Naive B cell (primary cell): ENCODE measurements around the gene IQCH. TPM values are rescaled to one million over a fixed set of nuclear protein-coding genes. Genes with fewer than 3 reads are reported as not detected.

Experiments
- ATAC-seq, 2 donors: fragments of 150-1000 bp; cut with Tn5 transposase; 2 replicates each; pipeline ENCODE4 v1.10.0; 2021; ENCODE audit warnings: low read depth in 2 of 2, mild to moderate bottlenecking in 2 of 2, moderate library complexity in 2 of 2
- DNase-seq: peaks from one replicate; pipeline ENCODE4 v3.0.0; 2022
- H3K27ac Mint-ChIP-seq, 6 donors: one replicate each; pipeline ENCODE4 v1.8.0; 2020 to 2022; ENCODE audit warnings: mild to moderate bottlenecking in 6 of 6, mixed read lengths in 6 of 6, moderate library complexity in 5 of 6, inconsistent platforms in 2 of 6
- H3K27me3 Mint-ChIP-seq, 3 donors: one replicate each; pipeline ENCODE4 v1.8.0; 2021 to 2022; ENCODE audit warnings: mixed read lengths in 3 of 3, mild to moderate bottlenecking in 1 of 3
- H3K36me3 Mint-ChIP-seq, 2 donors: one replicate each; pipeline ENCODE4 v1.8.0; 2020 to 2022; ENCODE audit warnings: mixed read lengths in 2 of 2, inconsistent platforms in 1 of 2, mild to moderate bottlenecking in 1 of 2
- H3K4me1 Mint-ChIP-seq, 3 donors: one replicate each; pipeline ENCODE4 v1.8.0; 2020 to 2022; ENCODE audit warnings: mixed read lengths in 3 of 3, inconsistent platforms in 1 of 3, mild to moderate bottlenecking in 1 of 3, moderate library complexity in 1 of 3
- H3K4me3 Mint-ChIP-seq, 8 donors: one replicate each; pipeline ENCODE4 v1.8.0; 2020 to 2022; ENCODE audit warnings: mild to moderate bottlenecking in 8 of 8, mixed read lengths in 8 of 8, moderate library complexity in 8 of 8, inconsistent platforms in 2 of 8
- H3K9me3 Mint-ChIP-seq, 7 donors: one replicate each; pipeline ENCODE4 v1.8.0; 2020 to 2022; ENCODE audit warnings: mixed read lengths in 7 of 7, mild to moderate bottlenecking in 5 of 7, inconsistent platforms in 2 of 7, moderate library complexity in 1 of 7
- polyA plus RNA-seq, 6 donors: library from polyadenylated mRNA; unstranded; fragments of 300-500 nt; fragmentation: Illumina TruSeq; gene quantifications; one replicate each; pipeline ENCODE4 v1.2.3, GENCODE V29; 2021; ENCODE audit warnings: low read depth in 6 of 6

IQCH gene
- polyA plus RNA-seq, 6 donors from 2014 or later = 0.23 to 0.30 TPM; not detected in 4

DNA sequence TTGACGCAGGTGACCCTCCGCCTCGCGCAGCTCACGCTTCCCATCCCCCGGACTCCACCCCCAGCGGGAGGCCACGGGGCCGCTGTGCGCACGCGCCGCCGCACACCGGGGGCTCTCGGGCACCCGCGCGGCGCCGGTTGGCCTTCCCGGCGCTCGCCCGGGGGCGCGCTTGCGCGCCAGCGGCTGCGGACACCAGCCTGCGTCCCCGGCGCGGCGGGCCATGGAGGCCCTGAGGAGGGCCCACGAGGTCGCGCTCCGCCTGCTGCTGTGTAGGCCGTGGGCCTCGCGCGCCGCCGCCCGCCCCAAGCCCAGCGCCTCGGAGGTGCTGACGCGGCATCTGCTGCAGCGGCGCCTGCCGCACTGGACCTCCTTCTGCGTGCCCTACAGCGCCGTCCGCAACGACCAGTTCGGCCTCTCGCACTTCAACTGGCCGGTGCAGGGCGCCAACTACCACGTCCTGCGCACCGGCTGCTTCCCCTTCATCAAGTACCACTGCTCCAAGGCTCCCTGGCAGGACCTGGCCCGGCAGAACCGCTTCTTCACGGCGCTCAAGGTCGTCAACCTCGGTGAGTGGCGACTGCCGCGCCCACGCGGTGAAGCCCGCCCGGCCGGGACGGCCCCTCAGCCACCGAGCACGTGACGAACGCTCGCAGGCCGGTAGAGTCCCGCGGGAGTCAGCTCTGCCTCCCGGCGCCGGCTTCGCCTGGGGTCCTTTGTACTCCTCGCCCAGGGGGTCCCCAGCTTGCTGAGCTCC lies 266.6 kb downstream of the IQCH start, which contains the start of gene C15orf61:
TSS of gene C15orf61 (plus strand) at position 103 of the 754 bp plus-strand sequence. CDS start at position 221, 118 bp downstream.
- ATAC-seq (peak; percentile 77), DNase-seq (peak; percentile 88)
- Mint-ChIP-seq H3K4me3 (peak within 1 kb of the TSS; percentile 94 to 97 (median 95)), H3K9me3 (no peaks in the 10 kb centered on the region), H3K36me3 (peaks cover 0 to 6% of the 10 kb centered on the region in 2 donors), H3K4me1 (peaks cover 9 to 33% (median 22%) of the 10 kb centered on the region in 3 donors), H3K27me3 (no peaks in the 10 kb centered on the region), H3K27ac (peak within 1 kb of the TSS; percentile 91 to 98 (median 96))

DNA sequence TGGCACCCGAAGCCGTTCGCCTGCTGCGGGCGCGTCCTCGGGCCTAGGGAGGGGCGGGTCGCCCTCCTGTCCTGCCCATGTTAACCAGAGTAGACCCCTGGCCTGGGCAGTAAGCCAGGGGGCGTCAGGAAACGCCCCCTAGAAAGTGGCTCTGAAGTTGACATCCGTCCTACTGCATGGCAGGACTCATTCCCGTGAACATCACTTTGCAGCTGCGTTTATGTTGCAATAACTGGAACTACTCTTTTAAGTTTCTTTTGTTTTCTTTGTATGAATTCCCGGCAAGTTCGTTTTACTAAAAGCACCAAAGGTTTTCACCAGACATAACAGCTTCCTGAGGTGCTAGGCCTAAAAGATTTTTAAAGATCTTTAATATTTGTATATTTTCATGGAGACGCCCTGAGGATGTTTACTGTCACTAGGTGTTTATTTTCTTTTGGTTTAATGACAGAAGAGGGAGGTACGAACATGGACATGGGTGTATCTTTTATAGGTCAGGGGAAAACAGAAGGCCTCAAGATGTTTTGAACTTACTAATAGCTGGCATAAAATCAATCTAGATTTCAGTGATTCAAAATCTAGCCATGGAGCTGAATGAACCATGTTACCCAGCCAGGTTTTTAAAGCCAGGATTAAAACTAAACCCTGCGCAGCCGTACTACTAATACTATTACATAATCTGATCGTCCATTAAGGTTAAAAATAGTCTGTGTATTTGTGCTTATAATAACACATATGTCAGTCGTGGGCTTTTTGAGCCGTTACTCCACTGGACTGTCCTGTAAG lies 267.4 kb downstream of the IQCH start:
- H3K4me3 Mint-ChIP-seq = peak overlapping the region; percentile 93 to 97 (median 95)
- no peak for DNase-seq
- peaks cover 0 to 6% of the 10 kb centered on the region in 2 donors for H3K36me3 Mint-ChIP-seq
- peaks cover 9 to 33% (median 22%) of the 10 kb centered on the region in 3 donors for H3K4me1 Mint-ChIP-seq
- H3K27ac Mint-ChIP-seq = peak overlapping the region in 5 of 6 donors; percentile 73 to 98 (median 91)
- no peaks in the 10 kb centered on the region for H3K9me3 Mint-ChIP-seq
- H3K27me3 Mint-ChIP-seq = no peaks in the 10 kb centered on the region
- no peak for ATAC-seq

DNA sequence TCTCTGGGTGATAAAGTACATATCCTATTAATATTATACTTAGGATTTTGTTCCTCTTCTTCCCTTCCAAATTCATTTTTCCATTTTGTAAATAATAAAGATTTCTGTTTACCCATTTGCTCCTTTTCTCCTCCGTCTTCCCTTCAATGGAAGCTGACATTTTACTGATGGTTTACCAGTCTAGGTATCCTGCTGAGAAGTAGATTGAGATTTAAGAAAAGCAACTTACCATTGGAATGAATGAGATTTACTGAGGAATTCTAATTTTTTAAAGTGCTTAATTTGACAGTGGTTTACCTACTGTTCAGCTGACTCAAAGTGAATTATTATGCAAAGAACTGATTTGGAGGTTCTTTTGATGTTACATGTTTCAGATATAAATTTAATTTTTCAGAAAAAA lies 268.7 kb downstream of the IQCH start:
- peak overlapping the region in 3 of 8 donors; percentile 16 to 94 (median 29) for H3K4me3 Mint-ChIP-seq
- ATAC-seq = no peak
- H3K27ac Mint-ChIP-seq = peak overlapping the region in 1 of 6 donors; percentile 10
- no peak for DNase-seq
- H3K9me3 Mint-ChIP-seq = no peaks in the 10 kb centered on the region
- no peaks in the 10 kb centered on the region for H3K27me3 Mint-ChIP-seq
- no peaks in the 10 kb centered on the region for H3K36me3 Mint-ChIP-seq
- peaks cover 9 to 33% (median 22%) of the 10 kb centered on the region in 3 donors for H3K4me1 Mint-ChIP-seq

DNA sequence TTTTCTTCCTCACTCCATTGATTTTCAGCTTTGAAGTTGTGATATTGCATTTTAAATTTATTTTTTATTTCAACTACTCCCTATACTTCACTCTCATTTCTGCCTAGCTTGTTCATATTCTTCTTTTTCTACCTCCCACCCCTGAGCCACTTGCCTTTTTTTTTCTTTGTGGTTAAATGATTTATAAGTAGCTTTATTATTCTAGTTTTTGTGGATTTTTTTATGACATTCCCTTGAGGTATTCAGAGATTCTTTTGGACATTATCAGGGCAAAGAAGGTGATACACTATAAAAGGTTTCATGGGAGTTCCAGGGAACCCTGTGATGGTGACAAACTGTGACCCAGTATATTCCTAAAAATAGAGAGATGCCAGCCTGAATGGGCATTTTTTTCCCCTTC lies 269.6 kb downstream of the IQCH start:
- Mint-ChIP-seq H3K36me3 (no peaks in the 10 kb centered on the region), H3K27ac (peak overlapping the region in 1 of 6 donors; percentile 45)

DNA sequence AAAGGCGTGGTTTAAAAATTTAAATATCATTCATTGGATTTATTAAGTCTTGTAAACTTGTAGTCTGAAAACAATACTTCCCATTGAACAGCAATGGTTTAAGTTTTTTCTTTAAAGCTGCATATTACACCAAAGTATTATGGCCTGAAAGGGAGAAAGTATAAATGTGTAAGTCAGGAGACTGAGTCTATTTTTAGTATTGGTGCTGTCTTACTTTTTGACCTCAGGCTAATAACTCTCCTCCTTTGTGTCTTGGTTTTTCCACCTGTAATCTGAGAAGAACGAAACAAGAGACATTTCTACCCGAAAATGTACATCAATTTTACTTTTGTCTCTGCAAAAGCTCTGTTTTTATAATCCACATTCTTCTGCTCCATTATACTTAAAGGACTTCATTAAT lies 273.9 kb downstream of the IQCH start:
- Mint-ChIP-seq H3K27me3 (no peaks in the 10 kb centered on the region), H3K36me3 (no peaks in the 10 kb centered on the region), H3K9me3 (no peaks in the 10 kb centered on the region), H3K4me1 (peaks cover 0 to 5% (median 0%) of the 10 kb centered on the region in 3 donors), H3K4me3 (no peak overlapping the region), H3K27ac (no peak overlapping the region)
- ATAC-seq = no peak
- DNase-seq = no peak

More for the DNA sequence above, 269.6 kb downstream of the IQCH start:
- H3K27me3 Mint-ChIP-seq = no peaks in the 10 kb centered on the region
- no peaks in the 10 kb centered on the region for H3K9me3 Mint-ChIP-seq
- peaks cover 9 to 33% (median 22%) of the 10 kb centered on the region in 3 donors for H3K4me1 Mint-ChIP-seq
- DNase-seq (no peak), ATAC-seq (no peak)
- H3K4me3 Mint-ChIP-seq = no peak overlapping the region

DNA sequence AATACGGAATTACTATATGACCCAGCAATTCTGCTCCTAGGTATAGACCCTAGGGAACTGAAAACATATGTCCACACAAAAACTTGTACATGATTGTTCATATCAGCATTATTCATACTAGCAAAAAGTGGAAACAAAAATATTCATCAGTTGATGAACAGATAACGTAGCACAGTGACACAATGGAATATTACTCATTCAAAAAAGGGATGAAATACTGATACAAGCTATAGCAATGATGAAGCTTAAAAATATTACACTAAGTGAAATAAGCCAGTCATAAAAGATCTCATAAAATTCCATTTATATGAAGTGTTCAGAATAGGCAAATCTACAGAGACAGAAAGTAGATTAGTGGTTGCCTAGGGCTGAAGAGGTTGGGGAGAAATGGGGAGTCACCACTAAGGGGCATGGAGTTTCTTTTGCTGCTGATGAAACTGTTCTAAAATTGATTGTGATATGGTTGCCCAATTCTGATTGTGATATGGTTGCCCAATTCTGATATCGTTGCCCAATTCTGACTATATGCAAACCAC lies 276.9 kb downstream of the IQCH start:
- Mint-ChIP-seq H3K36me3 (no peaks in the 10 kb centered on the region), H3K27me3 (peaks cover 0 to 8% (median 0%) of the 10 kb centered on the region in 3 donors), H3K9me3 (no peaks in the 10 kb centered on the region), H3K27ac (no peak overlapping the region), H3K4me1 (peaks cover 0 to 8% (median 3%) of the 10 kb centered on the region in 3 donors), H3K4me3 (no peak overlapping the region)
- DNase-seq (no peak), ATAC-seq (no peak)

DNA sequence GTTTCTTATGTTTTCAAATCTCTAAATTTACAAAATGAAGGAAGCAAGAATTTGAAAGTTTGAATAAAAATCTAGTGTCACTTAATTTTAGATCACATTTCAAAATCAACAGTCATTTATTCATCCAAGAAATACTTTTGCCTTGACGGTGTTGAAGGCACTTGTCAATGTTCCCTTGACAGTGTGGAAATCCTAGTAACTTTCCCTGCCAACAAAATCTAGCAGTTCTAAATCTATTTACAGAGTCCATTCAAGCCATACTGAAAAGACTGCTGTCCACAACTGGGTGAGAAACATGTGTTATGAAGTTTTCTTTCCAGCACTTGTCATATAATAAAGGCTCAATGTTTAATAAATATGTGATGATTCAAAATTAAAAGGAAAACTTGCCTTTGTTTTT lies 279.3 kb downstream of the IQCH start:
- no peak for DNase-seq
- H3K4me1 Mint-ChIP-seq = peaks cover 2 to 11% (median 7%) of the 10 kb centered on the region in 3 donors
- H3K36me3 Mint-ChIP-seq = no peaks in the 10 kb centered on the region
- no peak overlapping the region for H3K4me3 Mint-ChIP-seq
- no peaks in the 10 kb centered on the region for H3K9me3 Mint-ChIP-seq
- peaks cover 11% of the 10 kb centered on the region in 3 donors for H3K27me3 Mint-ChIP-seq
- ATAC-seq = no peak
- no peak overlapping the region for H3K27ac Mint-ChIP-seq

DNA sequence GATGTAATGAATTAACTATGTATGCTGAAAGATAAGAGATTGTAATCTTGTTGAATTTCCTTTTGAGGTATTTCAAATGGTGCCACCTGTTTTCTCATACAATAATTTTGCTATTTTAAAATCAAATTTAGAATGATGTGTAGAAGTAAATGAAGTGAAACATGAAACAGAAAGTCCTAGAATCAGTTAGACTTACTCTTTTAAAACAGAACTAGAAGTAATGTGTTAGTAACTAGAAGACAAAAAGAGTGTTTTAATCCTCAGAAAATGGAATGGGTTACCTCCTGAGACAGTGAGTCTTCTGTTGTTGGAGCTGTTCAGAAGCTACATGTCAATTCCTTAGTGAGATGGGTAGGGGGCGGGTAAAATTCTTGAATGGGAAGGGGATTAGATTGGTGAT lies 279.8 kb downstream of the IQCH start:
- Mint-ChIP-seq H3K4me1 (peaks cover 5 to 16% (median 11%) of the 10 kb centered on the region in 3 donors), H3K9me3 (no peaks in the 10 kb centered on the region), H3K27ac (peak overlapping the region in 1 of 6 donors; percentile 67), H3K27me3 (peaks cover 11% of the 10 kb centered on the region in 3 donors), H3K36me3 (no peaks in the 10 kb centered on the region), H3K4me3 (no peak overlapping the region)
- ATAC-seq = no peak
- DNase-seq = no peak

DNA sequence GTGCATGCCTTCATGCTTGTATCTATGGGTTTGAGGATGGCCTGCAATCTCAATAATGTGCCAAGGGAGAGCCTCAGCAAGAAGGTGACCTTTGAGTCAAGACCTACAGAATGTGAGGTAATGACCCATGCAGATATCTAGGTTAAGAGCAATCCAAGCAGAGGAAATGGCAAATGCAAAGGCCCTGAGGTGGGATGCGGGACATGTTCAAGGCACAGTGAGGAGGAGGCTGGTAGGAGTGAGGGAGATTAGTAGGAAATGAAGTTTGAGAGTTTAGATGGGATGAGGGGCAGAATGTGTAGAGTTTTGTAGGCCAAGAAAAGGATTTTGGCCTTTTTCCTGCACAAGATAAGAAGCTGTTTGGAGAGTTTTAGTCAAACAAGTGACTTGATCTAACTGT lies 283.2 kb downstream of the IQCH start:
- DNase-seq = no peak
- H3K9me3 Mint-ChIP-seq = no peaks in the 10 kb centered on the region
- H3K4me3 Mint-ChIP-seq = peak overlapping the region in 1 of 8 donors; percentile 42
- ATAC-seq = no peak
- H3K27ac Mint-ChIP-seq = no peak overlapping the region
- no peaks in the 10 kb centered on the region for H3K36me3 Mint-ChIP-seq
- peaks cover 15 to 32% (median 31%) of the 10 kb centered on the region in 3 donors for H3K4me1 Mint-ChIP-seq
- peaks cover 11% of the 10 kb centered on the region in 3 donors for H3K27me3 Mint-ChIP-seq

DNA sequence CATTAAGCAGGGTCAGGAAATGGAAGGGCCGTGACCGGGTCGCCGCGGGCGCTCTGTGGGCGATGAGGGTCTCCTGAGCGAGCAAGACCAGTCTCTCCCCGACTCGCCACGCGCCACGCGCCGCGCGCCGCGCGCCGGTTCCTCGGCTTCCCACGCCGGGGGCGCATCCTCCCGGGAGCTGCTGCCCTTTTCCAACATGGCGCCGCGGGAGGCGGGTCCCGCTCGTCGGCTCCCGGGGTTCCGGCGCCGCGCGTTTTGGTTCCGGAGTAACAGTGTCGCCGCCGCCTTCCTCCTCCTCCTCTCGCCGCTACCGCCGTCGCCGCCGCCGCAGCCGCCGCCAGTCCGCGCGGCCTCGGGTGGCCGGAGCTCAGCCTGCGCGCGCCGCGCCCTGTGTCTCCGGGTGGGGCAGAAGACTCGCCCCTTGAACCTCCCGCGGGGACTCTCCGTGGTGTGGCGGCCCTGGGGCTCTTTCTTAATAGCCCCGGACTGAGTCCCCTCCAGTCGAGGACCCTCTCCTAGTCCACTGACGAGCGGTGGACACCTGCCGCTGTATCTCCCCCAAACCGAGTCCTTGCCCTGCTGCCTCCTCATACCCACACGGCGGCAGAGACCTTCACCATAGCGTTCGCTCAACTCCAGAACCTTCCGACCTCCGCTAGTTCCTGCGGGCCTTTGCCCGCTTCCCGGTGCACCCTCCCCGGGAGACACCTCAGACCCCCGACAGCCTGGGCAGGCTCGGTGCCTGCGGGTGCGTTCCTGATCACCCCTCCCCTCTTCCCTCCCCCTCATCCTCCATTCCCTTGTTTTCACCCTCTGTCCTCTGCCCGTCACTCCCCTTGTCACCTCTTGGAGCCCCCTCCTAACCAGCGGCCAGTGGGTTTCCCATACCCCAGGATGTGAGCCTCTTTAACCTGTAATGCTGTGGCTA lies 288.1 kb downstream of the IQCH start, which contains the start of gene MAP2K5:
TSS of gene MAP2K5 (plus strand) at position 284 of the 928 bp plus-strand sequence. CDS start at position 917, 633 bp downstream.
- DNase-seq = peak; percentile 72
- Mint-ChIP-seq H3K4me1 (peaks cover 34 to 53% (median 52%) of the 10 kb centered on the region in 3 donors), H3K36me3 (peaks cover 0 to 9% of the 10 kb centered on the region in 2 donors), H3K27me3 (peaks cover 0 to 5% (median 4%) of the 10 kb centered on the region in 3 donors), H3K9me3 (no peaks in the 10 kb centered on the region), H3K4me3 (peak within 1 kb of the TSS; percentile 88 to 98 (median 97)), H3K27ac (peak within 1 kb of the TSS; percentile 93 to 96 (median 96))
- peak; percentile 63 to 66 for ATAC-seq

DNA sequence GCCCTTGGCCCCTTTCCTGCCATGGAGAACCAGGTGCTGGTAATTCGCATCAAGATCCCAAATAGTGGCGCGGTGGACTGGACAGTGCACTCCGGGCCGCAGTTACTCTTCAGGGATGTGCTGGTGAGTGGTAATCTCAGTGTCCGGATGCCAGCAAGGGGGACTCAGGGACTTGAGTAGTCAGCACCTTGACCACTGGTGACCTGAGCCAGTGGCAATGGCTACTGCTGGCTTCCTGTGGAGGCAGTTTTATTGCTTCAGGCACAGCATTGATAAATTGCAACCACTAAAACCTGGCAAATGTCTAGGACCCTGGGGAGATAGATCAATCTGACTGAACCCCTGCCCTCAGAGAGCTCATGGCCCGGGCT lies 288.7 kb downstream of the IQCH start:
- peaks cover 0 to 9% of the 10 kb centered on the region in 2 donors for H3K36me3 Mint-ChIP-seq
- peaks cover 34 to 53% (median 52%) of the 10 kb centered on the region in 3 donors for H3K4me1 Mint-ChIP-seq
- no peaks in the 10 kb centered on the region for H3K27me3 Mint-ChIP-seq
- no peak for DNase-seq
- peak overlapping the region; percentile 88 to 98 (median 97) for H3K4me3 Mint-ChIP-seq
- peak overlapping the region in 5 of 6 donors; percentile 16 to 94 (median 90) for H3K27ac Mint-ChIP-seq
- no peak for ATAC-seq
- H3K9me3 Mint-ChIP-seq = no peaks in the 10 kb centered on the region

DNA sequence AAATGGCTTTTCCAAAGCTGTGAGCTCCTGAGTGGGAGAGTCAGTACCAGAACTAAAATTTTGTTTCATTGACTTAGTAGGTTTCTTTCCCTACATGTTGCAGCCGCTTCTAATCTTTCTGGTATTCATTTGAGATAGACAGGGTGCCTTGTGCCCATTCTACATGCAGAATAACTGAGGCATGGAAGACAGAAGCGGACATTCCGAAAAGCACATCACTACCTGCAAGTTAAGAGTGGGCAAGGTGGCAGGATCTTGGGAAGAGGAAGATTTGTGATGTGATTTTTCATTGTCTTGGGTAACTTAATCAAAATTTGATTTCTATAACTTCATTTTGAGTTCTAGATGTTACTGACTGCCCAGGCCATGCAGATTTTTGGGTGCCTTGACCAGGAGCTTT lies 289.9 kb downstream of the IQCH start:
- Mint-ChIP-seq H3K27me3 (no peaks in the 10 kb centered on the region), H3K36me3 (peaks cover 0 to 9% of the 10 kb centered on the region in 2 donors), H3K27ac (peak overlapping the region in 3 of 6 donors; percentile 22 to 42 (median 37)), H3K4me1 (peaks cover 27 to 50% (median 49%) of the 10 kb centered on the region in 3 donors), H3K4me3 (peak overlapping the region in 3 of 8 donors; percentile 26 to 98 (median 55)), H3K9me3 (no peaks in the 10 kb centered on the region)
- ATAC-seq (no peak), DNase-seq (no peak)
